Tibial nerve (tissue), 4 donors: ENCODE data around the gene NPHP4.

Experiments used
- CTCF ChIP-seq, 5 experiments: fragments of 200-600 bp in 3 of 5; fragments of 450-650 bp in 2 of 5; sonication (generic) in 3 of 5; IDR thresholded peaks; one replicate each; pipeline ENCODE4 v1.5.1; 2016 to 2019; ENCODE audit warnings: antibody characterized with exemption in 5 of 5, mild to moderate bottlenecking in 3 of 5, moderate library complexity in 2 of 5
- EP300 ChIP-seq, 2 donors: sonication (generic); formaldehyde crosslinking; IDR thresholded peaks; one replicate each; pipeline ENCODE4 v1.6.1; 2017; ENCODE audit warnings: antibody characterized with exemption in 2 of 2, mild to moderate bottlenecking in 1 of 2
- POLR2A ChIP-seq, 2 donors: fragments of 450-650 bp; IDR thresholded peaks; one replicate each; pipeline ENCODE4 v1.6.1; 2017; ENCODE audit warnings: antibody characterized with exemption in 2 of 2, mild to moderate bottlenecking in 2 of 2, moderate library complexity in 2 of 2

DNA sequence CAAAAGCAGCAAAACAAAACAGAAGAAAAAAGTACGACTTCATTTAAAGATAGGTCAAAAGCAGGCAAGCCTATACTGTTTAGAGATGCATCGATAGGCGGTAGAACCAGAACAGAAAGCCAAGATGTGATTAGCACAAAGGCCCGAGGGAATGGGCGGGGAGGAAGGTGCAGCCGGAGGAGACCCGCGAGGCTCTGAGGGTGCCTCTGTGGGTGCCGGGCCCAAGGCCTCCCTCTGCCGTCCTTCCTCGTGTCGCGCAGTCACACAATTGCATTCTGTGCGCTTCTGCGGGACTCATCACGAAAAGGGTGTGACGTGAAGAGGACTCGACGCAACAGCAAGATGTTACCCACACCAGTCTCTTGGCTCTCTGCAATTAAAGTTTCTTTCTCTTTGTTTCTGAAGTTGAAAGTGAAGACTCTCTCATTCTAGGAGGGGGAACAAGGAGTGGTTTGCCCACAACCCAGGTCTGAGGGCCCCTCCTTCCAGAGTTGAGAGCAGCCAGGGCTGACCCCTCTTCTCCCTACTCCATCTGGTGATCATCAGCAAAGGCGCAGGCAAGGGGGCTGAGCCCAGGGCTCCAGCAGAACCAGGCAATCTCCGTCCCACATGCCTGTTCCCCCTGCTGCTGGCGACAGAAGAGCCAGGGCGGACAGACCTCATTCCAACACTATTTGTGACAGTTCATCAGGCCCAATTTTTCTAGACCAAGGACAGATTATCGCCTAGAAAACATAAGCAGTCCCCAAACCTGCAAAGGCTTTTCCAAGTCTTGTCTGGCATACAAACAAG, 41.0 kb downstream of the NPHP4 start:
- TF ChIP-seq CTCF (IDR thresholded peaks at IDR 0.05): no peak
- TF ChIP-seq POLR2A (IDR thresholded peaks at IDR 0.05): no peak
- TF ChIP-seq EP300 (IDR thresholded peaks at IDR 0.05): no peak
